GM12878 (cell line): ENCODE measurements around the gene SYT12. TPM values are rescaled to one million over a fixed set of nuclear protein-coding genes. Genes with fewer than 3 reads are reported as not detected.

ENCODE experiments used
- ATAC-seq: fragments of 200-7000 bp; cut with Tn5 transposase; 3 replicates; pipeline ENCODE4 v1.9.1; 2020; ENCODE audit warnings: mild to moderate bottlenecking, moderate library complexity
- BruUV-seq: library from RNA; stranded (reverse); fragments of 400-500 nt; replicated peaks from 2 replicates; lab custom pipeline; 2021; lab: Mats Ljungman, UMichigan
- CTCF ChIA-PET: fragments of 300-600 bp; sonication (Branson Sonifier 250); formaldehyde crosslinking; extraction: SDS; loops from one replicate; lab custom pipeline; 2021; ENCODE audit warnings: inconsistent platforms; lab: Yijun Ruan, JAX
- POLR2A ChIA-PET: fragments of 350-600 bp; formaldehyde crosslinking; extraction: SDS; loops from one replicate; lab custom pipeline; 2021; ENCODE audit warnings: inconsistent platforms; lab: Charles Lee
- RAD21 ChIA-PET: fragments of 300-600 bp; sonication (Branson Sonifier 250); formaldehyde crosslinking; loops from one replicate; lab custom pipeline; 2023; ENCODE audit warnings: antibody characterized with exemption; ENCODE audit not compliant: unreplicated experiment; lab: Charles Lee
- SMC1A ChIA-PET: fragments of 300-600 bp; sonication (Branson Sonifier 250); formaldehyde crosslinking; loops from one replicate; lab custom pipeline; 2023; ENCODE audit not compliant: unreplicated experiment, uncharacterized antibody; lab: Charles Lee
- DNase-seq: peaks from one replicate; pipeline ENCODE4 v3.0.0-alpha.2; 2011; ENCODE audit warnings: low read depth, low spot score
- FAIRE-seq: peaks from 3 replicates; lab custom pipeline; 2011; peaks lifted over from hg19 to GRCh38; lab: Jason Lieb, UNC
- H2AFZ ChIP-seq: 2 replicates; pipeline ENCODE4 v1.6.0; 2011; ENCODE audit warnings: low read depth, low read length, control low read depth; ENCODE audit not compliant: control insufficient read depth
- H3K27ac ChIP-seq: 2 replicates; pipeline ENCODE4 v1.5.1; 2011; ENCODE audit warnings: control low read depth; ENCODE audit not compliant: control insufficient read depth, insufficient read depth
- H3K27me3 ChIP-seq, 2 experiments: replicated peaks in 1 of 2; 2 replicates each; pipeline versions ENCODE4 v1.6.0 to v1.6.1; 2011; ENCODE audit warnings: low read length in 1 of 2; ENCODE audit not compliant: control insufficient read depth in 2 of 2, insufficient read depth in 2 of 2
- H3K36me3 ChIP-seq, 2 experiments: 2 replicates each; pipeline ENCODE4 v1.5.1; 2011; ENCODE audit warnings: low read length in 1 of 2; ENCODE audit not compliant: control insufficient read depth in 2 of 2, insufficient read depth in 2 of 2
- H3K4me1 ChIP-seq: 2 replicates; pipeline ENCODE4 v1.6.1; 2011; ENCODE audit warnings: mild to moderate bottlenecking, low read length, moderate library complexity, mixed read lengths; ENCODE audit not compliant: control insufficient read depth, insufficient read depth
- H3K4me2 ChIP-seq: 2 replicates; pipeline ENCODE4 v1.6.0; 2011; ENCODE audit warnings: control low read depth; ENCODE audit not compliant: control insufficient read depth, insufficient read depth
- H3K4me3 ChIP-seq: fragments of 200-600 bp; sonication (generic); 2 replicates; pipeline ENCODE4 v1.5.1; 2016
- H3K79me2 ChIP-seq: 2 replicates; pipeline ENCODE4 v1.6.0; 2011; ENCODE audit warnings: low read length; ENCODE audit not compliant: control insufficient read depth, insufficient read depth
- H3K9ac ChIP-seq: 2 replicates; pipeline ENCODE4 v1.8.0; 2011; ENCODE audit warnings: low read length, control low read depth, mixed read lengths; ENCODE audit not compliant: control insufficient read depth, insufficient read depth
- H3K9me3 ChIP-seq: replicated peaks from 3 replicates; pipeline ENCODE4 v1.5.1; 2011; ENCODE audit warnings: mild to moderate bottlenecking, low read length; ENCODE audit not compliant: control insufficient read depth, insufficient read depth
- H4K20me1 ChIP-seq: 2 replicates; pipeline ENCODE4 v1.6.0; 2011; ENCODE audit not compliant: control insufficient read depth, insufficient read depth
- BACH1 ChIP-seq: fragments of 450-650 bp; IDR thresholded peaks from 2 replicates; pipeline ENCODE4 v1.6.1; 2017; ENCODE audit warnings: mild to moderate bottlenecking, borderline replicate concordance
- BHLHE40 ChIP-seq, 2 experiments: fragments of 450-650 bp in 1 of 2; IDR thresholded peaks; 2 replicates each; pipeline ENCODE4 v1.6.1; 2011 to 2017; ENCODE audit warnings: low read depth in 2 of 2, borderline replicate concordance in 1 of 2, improper control_type of control experiment in 1 of 2, low read length in 1 of 2, mild to moderate bottlenecking in 1 of 2
- EP300 ChIP-seq, 2 experiments: fragments of 150-350 bp in 1 of 2; IDR thresholded peaks; 2 replicates each; pipeline ENCODE4 v1.6.1; 2011 to 2012; ENCODE audit warnings: low read depth in 2 of 2, low read length in 2 of 2, borderline replicate concordance in 1 of 2, improper control_type of control experiment in 1 of 2, inconsistent platforms in 1 of 2; ENCODE audit not compliant: control insufficient read depth in 1 of 2
- IKZF2 ChIP-seq, 2 experiments: fragments of 450-650 bp; IDR thresholded peaks; 2 replicates each; pipeline ENCODE4 v1.6.1; 2017; ENCODE audit warnings: mild to moderate bottlenecking in 2 of 2, moderate library complexity in 2 of 2
- MEF2B ChIP-seq: fragments of 450-650 bp; IDR thresholded peaks from 2 replicates; pipeline ENCODE4 v1.6.1; 2018; ENCODE audit warnings: mild to moderate bottlenecking, moderate library complexity; ENCODE audit not compliant: partially characterized antibody, poor library complexity, severe bottlenecking
- MTA2 ChIP-seq: fragments of 450-650 bp; IDR thresholded peaks from 2 replicates; pipeline ENCODE4 v1.6.1; 2016; ENCODE audit warnings: low read depth, mild to moderate bottlenecking, moderate library complexity
- POLR2A ChIP-seq: IDR thresholded peaks from 2 replicates; pipeline ENCODE4 v1.6.1; 2011; ENCODE audit warnings: low read depth, mild to moderate bottlenecking, low read length
- RAD21 ChIP-seq: IDR thresholded peaks from 2 replicates; pipeline ENCODE4 v1.6.1; 2011; ENCODE audit warnings: mild to moderate bottlenecking, low read depth, low read length, moderate library complexity; ENCODE audit not compliant: insufficient read depth
- SIX5 ChIP-seq: IDR thresholded peaks from 2 replicates; pipeline ENCODE4 v1.6.1; 2011; ENCODE audit warnings: mild to moderate bottlenecking, low read depth, low read length, moderate library complexity; ENCODE audit not compliant: severe bottlenecking
- SP1 ChIP-seq: IDR thresholded peaks from one replicate; pipeline ENCODE4 v1.6.1; 2011; ENCODE audit warnings: low read depth, low read length
- SREBF2 ChIP-seq: IDR thresholded peaks from 2 replicates; pipeline ENCODE4 v1.6.1; 2012; ENCODE audit warnings: mild to moderate bottlenecking, low read length
- TAF1 ChIP-seq: IDR thresholded peaks from 2 replicates; pipeline ENCODE4 v1.6.1; 2011; ENCODE audit warnings: mild to moderate bottlenecking, low read depth, low read length, borderline replicate concordance
- TARDBP ChIP-seq: IDR thresholded peaks from 2 replicates; pipeline ENCODE4 v1.6.1; 2016; ENCODE audit warnings: borderline replicate concordance
- WRNIP1 ChIP-seq: IDR thresholded peaks from 2 replicates; pipeline ENCODE4 v1.6.1; 2011; ENCODE audit warnings: low read depth, low read length, improper control_type of control experiment, borderline replicate concordance
- WGBS: methylation state at CpG from one replicate; pipeline ENCODE4 v1.1.6; 2016; ENCODE audit warnings: low lambda C conversion rate; ENCODE audit not compliant: insufficient replicate concordance, insufficient coverage; ENCODE audit errors: missing lambda C conversion rate; 5-methylcytosine and 5-hydroxymethylcytosine counted together
- in situ Hi-C: fragments of 300-500 bp; cut with MboI; formaldehyde crosslinking; loops from 9 replicates; pipeline ENCODE4 v1.14.3; 2018; ENCODE audit warnings: mixed read lengths
- intact Hi-C: fragments of 100-400 bp; cut with micrococcal nuclease; formaldehyde crosslinking; loops from one replicate; pipeline ENCODE4 v1.14.2; 2022; ENCODE audit not compliant: unreplicated experiment
- polyA plus RNA-seq, 11 experiments: library from polyadenylated mRNA; depleted of rRNA in 4 of 11; unstranded in 6 of 11; stranded (reverse) in 5 of 11; fragments of >200 nt; fragmentation: Nextera tagmentation in 4 of 11; fragmentation: Illumina TruSeq in 1 of 11; extraction: Ambion mirVana in 4 of 11; extraction: Trizol in 1 of 11; gene quantifications; 1 replicate in 1 of 11; 2 replicates in 10 of 11; pipeline versions ENCODE4 v1.2.1 to v1.2.3, GENCODE V29; 2011 to 2016; ENCODE audit warnings: inconsistent platforms in 2 of 11, missing spikeins in 2 of 11, low read depth in 1 of 11
- total RNA-seq, 4 experiments: library from RNA; depleted of rRNA in 3 of 4; stranded (reverse); fragments of >200 nt in 3 of 4; fragmentation: Illumina TruSeq in 1 of 4; extraction: Trizol in 1 of 4; gene quantifications; 2 replicates each; pipeline versions ENCODE4 v1.2.1 to v1.2.3, GENCODE V29; 2013 to 2021
- TF ChIP-seq, protein P1 (sequence below): fragments of 450-650 bp; IDR thresholded peaks from 2 replicates; pipeline ENCODE4 v1.6.1; 2016; ENCODE audit warnings: mild to moderate bottlenecking
- TF ChIP-seq, protein P2 (sequence below): fragments of 150-350 bp; IDR thresholded peaks from 2 replicates; pipeline ENCODE4 v1.6.1; 2014; ENCODE audit warnings: mild to moderate bottlenecking, low read depth, low read length
- TF ChIP-seq, protein P3 (sequence below): fragments of 450-650 bp; formaldehyde crosslinking; IDR thresholded peaks from 2 replicates; pipeline ENCODE4 v1.4.0; 2020; ENCODE audit warnings: mild to moderate bottlenecking, moderate library complexity

Gene SYT12
- total and polyA plus RNA-seq, 10 of the 15 experiments (the other 5 are each of a cell fraction or from before 2014, with no cell fraction given): 0.02 to 2.3 (median 0.84) TPM; not detected in 1

DNA sequence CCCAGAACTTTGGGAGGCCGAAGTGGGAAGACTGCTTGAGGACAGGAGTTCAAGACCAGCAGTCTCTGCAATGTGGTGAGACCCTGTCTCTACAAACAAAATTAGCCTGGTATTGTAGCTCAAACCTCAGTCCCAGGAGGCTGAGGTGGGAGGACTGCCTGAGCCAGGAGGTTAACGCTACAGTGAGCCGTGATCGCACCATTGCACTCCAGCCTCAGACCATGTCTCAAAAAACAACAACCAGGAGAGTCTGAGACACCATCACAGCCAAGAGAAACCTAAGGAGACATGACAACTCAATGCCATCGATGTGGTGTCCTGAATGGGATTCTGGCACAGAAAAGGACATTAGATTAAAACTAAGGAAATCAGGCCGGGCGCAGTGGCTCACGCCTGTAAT, 67.8 kb downstream of the SYT12 start:
- no peaks in the 10 kb centered on the region for H3K36me3 ChIP-seq
- H2AFZ ChIP-seq: no peak overlapping the region; the same call in 1 of the 2 replicates
- no peak overlapping the region for H3K4me3 ChIP-seq
- RAD21 ChIA-PET: no interaction called here
- DNase-seq (no peak), FAIRE-seq (no peak), ATAC-seq (no peak)
- 42% methylated on average over 8 of the region's 8 CpGs for WGBS
- in situ Hi-C loops: no loop called here
- no peaks in the 10 kb centered on the region for H4K20me1 ChIP-seq
- H3K27me3 ChIP-seq: no peaks in the 10 kb centered on the region
- no peak overlapping the region for H3K9ac ChIP-seq
- no peak overlapping the region for H3K4me2 ChIP-seq
- H3K9me3 ChIP-seq: no peaks in the 10 kb centered on the region
- H3K4me1 ChIP-seq: no peaks in the 10 kb centered on the region
- intact Hi-C loops: no loop called here
- H3K27ac ChIP-seq: no peak overlapping the region
- POLR2A ChIA-PET: no interaction called here
- CTCF ChIA-PET: interaction anchor here (1.4 kb wide), 2 partner anchors 10 to 77 kb away, joined by 4 to 5 read pairs; no protein-coding TSS in a partner anchor
- H3K79me2 ChIP-seq: no peaks in the 10 kb centered on the region
- SMC1A ChIA-PET: interaction anchor here (0.8 kb wide), 1 partner anchor 75 kb away, joined by 4 read pairs; no protein-coding TSS in a partner anchor
- TF ChIP-seq POLR2A: no peak
- no peak for TF ChIP-seq RAD21
- no peak for TF ChIP-seq BACH1
- no peak for TF ChIP-seq IKZF2 (IDR thresholded peaks at IDR 0.05)
- TF ChIP-seq, protein P1, sequence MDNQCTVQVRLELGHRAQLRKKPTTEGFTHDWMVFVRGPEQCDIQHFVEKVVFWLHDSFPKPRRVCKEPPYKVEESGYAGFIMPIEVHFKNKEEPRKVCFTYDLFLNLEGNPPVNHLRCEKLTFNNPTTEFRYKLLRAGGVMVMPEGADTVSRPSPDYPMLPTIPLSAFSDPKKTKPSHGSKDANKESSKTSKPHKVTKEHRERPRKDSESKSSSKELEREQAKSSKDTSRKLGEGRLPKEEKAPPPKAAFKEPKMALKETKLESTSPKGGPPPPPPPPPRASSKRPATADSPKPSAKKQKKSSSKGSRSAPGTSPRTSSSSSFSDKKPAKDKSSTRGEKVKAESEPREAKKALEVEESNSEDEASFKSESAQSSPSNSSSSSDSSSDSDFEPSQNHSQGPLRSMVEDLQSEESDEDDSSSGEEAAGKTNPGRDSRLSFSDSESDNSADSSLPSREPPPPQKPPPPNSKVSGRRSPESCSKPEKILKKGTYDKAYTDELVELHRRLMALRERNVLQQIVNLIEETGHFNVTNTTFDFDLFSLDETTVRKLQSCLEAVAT: no peak
- no peak for TF ChIP-seq BHLHE40 (IDR thresholded peaks at IDR 0.05; ENCODE audit: borderline replicate concordance in 1 of 2, low read depth in 2 of 2, low read length in 1 of 2)
- TF ChIP-seq TARDBP: no peak
- TF ChIP-seq TAF1: no peak
- no peak for TF ChIP-seq EP300 (IDR thresholded peaks at IDR 0.05; ENCODE audit: borderline replicate concordance in 1 of 2, control insufficient read depth in 1 of 2, low read depth in 2 of 2, low read length in 2 of 2)
- TF ChIP-seq SIX5: no peak
- TF ChIP-seq SP1: no peak
- no peak for TF ChIP-seq MEF2B
- TF ChIP-seq, protein P2, sequence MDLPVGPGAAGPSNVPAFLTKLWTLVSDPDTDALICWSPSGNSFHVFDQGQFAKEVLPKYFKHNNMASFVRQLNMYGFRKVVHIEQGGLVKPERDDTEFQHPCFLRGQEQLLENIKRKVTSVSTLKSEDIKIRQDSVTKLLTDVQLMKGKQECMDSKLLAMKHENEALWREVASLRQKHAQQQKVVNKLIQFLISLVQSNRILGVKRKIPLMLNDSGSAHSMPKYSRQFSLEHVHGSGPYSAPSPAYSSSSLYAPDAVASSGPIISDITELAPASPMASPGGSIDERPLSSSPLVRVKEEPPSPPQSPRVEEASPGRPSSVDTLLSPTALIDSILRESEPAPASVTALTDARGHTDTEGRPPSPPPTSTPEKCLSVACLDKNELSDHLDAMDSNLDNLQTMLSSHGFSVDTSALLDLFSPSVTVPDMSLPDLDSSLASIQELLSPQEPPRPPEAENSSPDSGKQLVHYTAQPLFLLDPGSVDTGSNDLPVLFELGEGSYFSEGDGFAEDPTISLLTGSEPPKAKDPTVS: no peak
- TF ChIP-seq WRNIP1: no peak
- TF ChIP-seq, protein P3, sequence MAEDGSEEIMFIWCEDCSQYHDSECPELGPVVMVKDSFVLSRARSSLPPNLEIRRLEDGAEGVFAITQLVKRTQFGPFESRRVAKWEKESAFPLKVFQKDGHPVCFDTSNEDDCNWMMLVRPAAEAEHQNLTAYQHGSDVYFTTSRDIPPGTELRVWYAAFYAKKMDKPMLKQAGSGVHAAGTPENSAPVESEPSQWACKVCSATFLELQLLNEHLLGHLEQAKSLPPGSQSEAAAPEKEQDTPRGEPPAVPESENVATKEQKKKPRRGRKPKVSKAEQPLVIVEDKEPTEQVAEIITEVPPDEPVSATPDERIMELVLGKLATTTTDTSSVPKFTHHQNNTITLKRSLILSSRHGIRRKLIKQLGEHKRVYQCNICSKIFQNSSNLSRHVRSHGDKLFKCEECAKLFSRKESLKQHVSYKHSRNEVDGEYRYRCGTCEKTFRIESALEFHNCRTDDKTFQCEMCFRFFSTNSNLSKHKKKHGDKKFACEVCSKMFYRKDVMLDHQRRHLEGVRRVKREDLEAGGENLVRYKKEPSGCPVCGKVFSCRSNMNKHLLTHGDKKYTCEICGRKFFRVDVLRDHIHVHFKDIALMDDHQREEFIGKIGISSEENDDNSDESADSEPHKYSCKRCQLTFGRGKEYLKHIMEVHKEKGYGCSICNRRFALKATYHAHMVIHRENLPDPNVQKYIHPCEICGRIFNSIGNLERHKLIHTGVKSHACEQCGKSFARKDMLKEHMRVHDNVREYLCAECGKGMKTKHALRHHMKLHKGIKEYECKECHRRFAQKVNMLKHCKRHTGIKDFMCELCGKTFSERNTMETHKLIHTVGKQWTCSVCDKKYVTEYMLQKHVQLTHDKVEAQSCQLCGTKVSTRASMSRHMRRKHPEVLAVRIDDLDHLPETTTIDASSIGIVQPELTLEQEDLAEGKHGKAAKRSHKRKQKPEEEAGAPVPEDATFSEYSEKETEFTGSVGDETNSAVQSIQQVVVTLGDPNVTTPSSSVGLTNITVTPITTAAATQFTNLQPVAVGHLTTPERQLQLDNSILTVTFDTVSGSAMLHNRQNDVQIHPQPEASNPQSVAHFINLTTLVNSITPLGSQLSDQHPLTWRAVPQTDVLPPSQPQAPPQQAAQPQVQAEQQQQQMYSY (CRISPR knock-in tag): no peak
- TF ChIP-seq SREBF2: no peak
- no peak for TF ChIP-seq MTA2
- no TSS peak for BruUV-seq
